A673 (cell line): ENCODE measurements around the gene ODAD2. TPM values are rescaled to one million over a fixed set of nuclear protein-coding genes. Genes with fewer than 3 reads are reported as not detected.
"Not testable (repeated sequence)": the region's sequence is repeated elsewhere in the genome, so short reads cannot be mapped to it uniquely, and the experiment has no call there.

Experiments used
- BruUV-seq: library from RNA; stranded (reverse); fragments of 400-500 nt; replicated peaks from 2 replicates; lab custom pipeline; 2021; lab: Mats Ljungman, UMichigan
- CTCF ChIA-PET: fragments of 300-600 bp; sonication (Branson Sonifier 250); formaldehyde crosslinking; loops from one replicate; lab custom pipeline; 2022; ENCODE audit warnings: antibody characterized with exemption; lab: Charles Lee
- POLR2A ChIA-PET: fragments of 300-600 bp; sonication (Branson Sonifier 250); formaldehyde crosslinking; loops from one replicate; lab custom pipeline; 2022; ENCODE audit warnings: antibody characterized with exemption; ENCODE audit not compliant: low non-redundant PET; lab: Charles Lee
- DNase-seq: peaks from one replicate; pipeline ENCODE4 v3.0.0-alpha.2; 2015; ENCODE audit warnings: low spot score
- H3K27ac ChIP-seq: fragments of 200-600 bp; sonication (generic); 2 replicates; pipeline ENCODE4 v1.5.1; 2016; ENCODE audit warnings: mixed run types, low read depth, mild to moderate bottlenecking, mixed read lengths, antibody characterized with exemption, low read length; ENCODE audit not compliant: poor library complexity, severe bottlenecking
- H3K27me3 ChIP-seq: fragments of 200-600 bp; sonication (generic); replicated peaks from 2 replicates; pipeline ENCODE4 v1.6.1; 2017; ENCODE audit warnings: mixed run types, low read depth, mild to moderate bottlenecking, mixed read lengths, antibody characterized with exemption, low read length; ENCODE audit not compliant: insufficient read depth, poor library complexity
- H3K36me3 ChIP-seq: fragments of 200-600 bp; sonication (generic); 2 replicates; pipeline ENCODE4 v1.6.1; 2016; ENCODE audit warnings: mixed run types, mild to moderate bottlenecking, mixed read lengths, antibody characterized with exemption, low read length; ENCODE audit not compliant: insufficient read depth, poor library complexity, severe bottlenecking
- H3K4me1 ChIP-seq: fragments of 200-600 bp; sonication (generic); 2 replicates; pipeline ENCODE4 v1.6.1; 2017; ENCODE audit warnings: mixed run types, mild to moderate bottlenecking, mixed read lengths, antibody characterized with exemption, low read length; ENCODE audit not compliant: insufficient read depth, poor library complexity, severe bottlenecking
- H3K4me3 ChIP-seq: fragments of 200-600 bp; sonication (generic); 2 replicates; pipeline ENCODE4 v1.5.1; 2016; ENCODE audit warnings: low read depth, mixed run types, mild to moderate bottlenecking, mixed read lengths, low read length; ENCODE audit not compliant: poor library complexity, severe bottlenecking
- H3K9me3 ChIP-seq: fragments of 200-600 bp; sonication (generic); 2 replicates; pipeline ENCODE4 v1.6.1; 2016; ENCODE audit warnings: mixed run types, low read depth, mild to moderate bottlenecking, mixed read lengths, antibody characterized with exemption, low read length; ENCODE audit not compliant: poor library complexity, severe bottlenecking
- CTCF ChIP-seq: fragments of 300-800, 200-600 bp; sonication (generic); conservative IDR thresholded peaks from 2 replicates; pipeline ENCODE4 v1.5.1; 2017; ENCODE audit warnings: low read depth, mild to moderate bottlenecking, antibody characterized with exemption, low read length, moderate library complexity, mixed read lengths
- EZH2 ChIP-seq: fragments of 200-600 bp; sonication (generic); IDR thresholded peaks from 2 replicates; pipeline ENCODE4 v1.6.1; 2017; ENCODE audit warnings: borderline replicate concordance, low read depth, mild to moderate bottlenecking, mixed read lengths, antibody characterized with exemption, low read length; ENCODE audit not compliant: poor library complexity, severe bottlenecking
- intact Hi-C: fragments of 100-400 bp; cut with micrococcal nuclease; formaldehyde crosslinking; loops from one replicate; pipeline ENCODE4 v1.10.0; 2022; ENCODE audit not compliant: unreplicated experiment
- total RNA-seq: library from RNA; stranded (reverse); gene quantifications from 2 replicates; pipeline ENCODE4 v1.2.3, GENCODE V29; 2021

Gene ODAD2
- total RNA-seq, 1 experiment from 2014 or later, result 1.2 TPM

GRCh38 chr10:27986821-27987220, 12.1 kb downstream of the ODAD2 start:
- TF ChIP-seq CTCF (no peak), EZH2 (no peak)
- no peak overlapping the region for H3K4me3 ChIP-seq
- H3K27ac ChIP-seq, result no peak overlapping the region
- no TSS peak for BruUV-seq
- no peak for DNase-seq
- intact Hi-C loops, result no loop called here
- ChIA-PET POLR2A (no interaction called here), CTCF (no interaction called here)
- H3K9me3 ChIP-seq, result no peaks in the 10 kb centered on the region
- H3K4me1 ChIP-seq, result no peaks in the 10 kb centered on the region
- no peaks in the 10 kb centered on the region for H3K36me3 ChIP-seq
- H3K27me3 ChIP-seq, result no peaks in the 10 kb centered on the region

- Histone ChIP-seq H3K27me3 (no peaks in the 10 kb centered on the region), H3K4me1 (no peaks in the 10 kb centered on the region), H3K27ac (no peak overlapping the region), H3K9me3 (no peaks in the 10 kb centered on the region), H3K36me3 (no peaks in the 10 kb centered on the region), H3K4me3 (no peak overlapping the region)
- POLR2A ChIA-PET, result no interaction called here
- BruUV-seq, result no TSS peak
- no peak for TF ChIP-seq CTCF
- no peak for TF ChIP-seq EZH2
- intact Hi-C loops, result no loop called here
- CTCF ChIA-PET, result no interaction called here
- DNase-seq, result no peak
Observed at GRCh38 chr10:27982875-27983543, 15.9 kb downstream of the ODAD2 start.

- CTCF ChIA-PET, result no interaction called here
- H3K27ac ChIP-seq, result no peak overlapping the region
- POLR2A ChIA-PET, result interaction anchor here (0.6 kb wide), 1 partner anchor 440 kb away, joined by 4 read pairs; no protein-coding TSS in a partner anchor
- no peaks in the 10 kb centered on the region for H3K27me3 ChIP-seq
- no peak overlapping the region for H3K4me3 ChIP-seq
- no peaks in the 10 kb centered on the region for H3K36me3 ChIP-seq
- no peak for DNase-seq
- BruUV-seq, result no TSS peak
- H3K4me1 ChIP-seq, result no peaks in the 10 kb centered on the region
- TF ChIP-seq CTCF (no peak), EZH2 (no peak)
- no peaks in the 10 kb centered on the region for H3K9me3 ChIP-seq
- intact Hi-C loops, result no loop called here
Observed at GRCh38 chr10:27981744-27982143, 17.1 kb downstream of the ODAD2 start.

- H3K4me3 ChIP-seq, CTCF ChIA-PET, intact Hi-C loops, POLR2A ChIA-PET, H3K27me3 ChIP-seq, H3K27ac ChIP-seq, H3K36me3 ChIP-seq, H3K9me3 ChIP-seq, H3K4me1 ChIP-seq, DNase-seq, BruUV-seq: not testable (repeated sequence)
Observed at GRCh38 chr10:27970795-27971194, 28.1 kb downstream of the ODAD2 start.

GRCh38 chr10:27969931-27970330, 28.9 kb downstream of the ODAD2 start:
- H3K4me1 ChIP-seq, H3K4me3 ChIP-seq, intact Hi-C loops, H3K36me3 ChIP-seq, DNase-seq, H3K27me3 ChIP-seq, POLR2A ChIA-PET, H3K27ac ChIP-seq, BruUV-seq, CTCF ChIA-PET, H3K9me3 ChIP-seq: not testable (repeated sequence)
